C4-2B (cell line): Measurements from ENCODE around the gene NLRP14.

ENCODE experiments used
- H3K27ac ChIP-seq: fragments of 450-650 bp; 2 replicates; pipeline ENCODE4 v1.5.1; 2017
- CTCF ChIP-seq: fragments of 450-650 bp; conservative IDR thresholded peaks from 2 replicates; pipeline ENCODE4 v1.5.1; 2017; ENCODE audit warnings: mild to moderate bottlenecking
- ZFX ChIP-seq: fragments of 450-650 bp; IDR thresholded peaks from 2 replicates; pipeline ENCODE4 v1.6.1; 2017

The NLRP14 gene

GRCh38 chr11:7028141-7028540 lies 7.9 kb downstream of the NLRP14 start:
- no peak overlapping the region for H3K27ac ChIP-seq
- no peak for TF ChIP-seq ZFX
- no peak for TF ChIP-seq CTCF

GRCh38 chr11:7030836-7031235 lies 10.6 kb downstream of the NLRP14 start:
- TF ChIP-seq CTCF (no peak), ZFX (no peak)
- no peak overlapping the region for H3K27ac ChIP-seq

- TF ChIP-seq CTCF: no peak
- no peak for TF ChIP-seq ZFX
- no peak overlapping the region for H3K27ac ChIP-seq
Measured at GRCh38 chr11:7031471-7031871, 11.2 kb downstream of the NLRP14 start.

- TF ChIP-seq CTCF: no peak
- no peak for TF ChIP-seq ZFX
Measured at GRCh38 chr11:7032692-7033091, 12.4 kb downstream of the NLRP14 start.

GRCh38 chr11:7034019-7034418 lies 13.7 kb downstream of the NLRP14 start:
- no peak for TF ChIP-seq ZFX
- no peak for TF ChIP-seq CTCF
- H3K27ac ChIP-seq: no peak overlapping the region

More at GRCh38 chr11:7032692-7033091, 12.4 kb downstream of the NLRP14 start:
- no peak overlapping the region for H3K27ac ChIP-seq

GRCh38 chr11:7046474-7047175 lies 26.3 kb downstream of the NLRP14 start:
- TF ChIP-seq ZFX: no peak
- TF ChIP-seq CTCF: no peak
- H3K27ac ChIP-seq: no peak overlapping the region

- H3K27ac ChIP-seq: no peak overlapping the region
- TF ChIP-seq CTCF: no peak
- TF ChIP-seq ZFX: no peak
Measured at GRCh38 chr11:7050191-7050590, 29.9 kb downstream of the NLRP14 start.
